ENCODE data around the gene ATP4A.

The ATP4A gene

DNA sequence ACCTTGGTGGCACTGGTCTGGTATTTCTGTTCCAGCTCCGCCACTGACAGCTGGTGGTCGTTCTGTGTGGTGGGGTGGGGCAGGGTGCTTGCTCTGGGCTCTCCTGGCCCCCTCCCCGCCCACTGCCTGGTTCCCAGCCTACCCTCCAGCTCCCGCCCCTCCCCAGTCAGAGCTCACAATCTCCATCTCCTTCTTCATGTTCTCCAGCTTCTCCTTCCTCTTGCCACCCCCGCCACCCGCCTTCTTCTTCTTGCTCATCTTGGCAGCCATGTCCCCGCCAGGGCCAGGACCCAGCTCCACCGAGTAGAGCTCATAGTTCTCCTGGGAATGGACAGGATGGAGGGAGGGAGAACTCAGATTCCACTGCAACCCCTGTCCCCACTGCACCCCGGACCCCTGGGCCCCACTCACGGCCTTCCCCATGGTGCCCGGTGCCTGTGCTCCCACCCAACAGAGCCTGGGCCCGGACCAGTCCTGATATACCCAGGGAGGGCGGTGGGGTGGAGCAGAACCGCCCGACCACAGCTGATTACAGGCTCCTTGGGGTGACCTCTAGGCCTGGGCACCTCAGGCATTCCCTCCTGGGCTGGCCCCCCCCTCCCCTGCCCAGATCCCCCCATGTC is at the start of gene ATP4A:
Gene ATP4A (minus strand): TSS at position 452 of the 623 bp plus-strand sequence. CDS start 29 bp downstream, at position 423.
- no peak within 1 kb of the TSS for H3K27ac ChIP-seq
- H3K4me1 ChIP-seq (ENCODE audit: control insufficient read depth in 1 of 2, insufficient read depth in 1 of 2, low read depth in 1 of 2, low read length in 1 of 2): peaks cover 0 to 2% of the 10 kb centered on the region in 2 experiments
- H3K36me3 ChIP-seq: no peaks in the 10 kb centered on the region
- no peaks in the 10 kb centered on the region for H3K9me3 ChIP-seq
- TF ChIP-seq CTCF (IDR thresholded peaks at IDR 0.05): no peak
- no peak within 1 kb of the TSS for H3K4me3 ChIP-seq (ENCODE audit: low read depth in 1 of 2, low read length in 1 of 2)
- H3K27me3 ChIP-seq: peaks cover 38% of the 10 kb centered on the region

DNA sequence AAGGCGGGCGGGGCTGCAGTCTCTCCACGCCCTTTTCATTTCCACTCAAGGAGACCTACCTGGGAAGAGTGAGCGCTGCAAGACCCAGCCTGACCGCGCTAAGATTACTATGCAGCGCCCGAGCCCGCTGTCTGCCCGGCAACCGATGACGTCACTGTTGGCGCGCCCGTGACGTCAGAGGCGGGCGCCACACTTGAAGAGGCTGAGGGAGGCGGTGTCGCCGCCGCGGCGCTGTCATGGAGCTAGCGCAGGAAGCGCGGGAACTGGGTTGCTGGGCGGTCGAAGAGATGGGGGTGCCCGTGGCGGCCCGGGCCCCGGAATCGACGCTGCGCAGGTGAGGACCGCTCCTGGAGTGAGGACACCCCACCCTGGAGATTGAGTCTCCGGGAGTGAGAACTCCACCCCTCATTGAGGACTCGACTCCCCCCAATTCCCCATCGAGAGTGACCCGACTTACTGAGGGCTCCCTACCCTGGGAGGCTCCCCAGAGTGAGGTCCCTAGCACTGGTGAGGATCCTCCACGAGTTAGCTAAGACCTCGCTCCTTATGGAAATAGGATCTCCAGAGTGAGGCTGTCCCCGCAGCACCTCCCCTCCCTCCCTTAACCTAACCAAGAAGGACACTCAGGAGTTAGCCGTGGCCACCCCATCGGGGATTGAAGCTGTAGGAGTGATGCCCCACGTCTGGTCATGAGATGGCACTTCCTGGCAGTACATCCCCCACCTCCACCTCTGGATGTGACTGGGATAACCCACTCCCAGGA is 49.3 kb upstream of the ATP4A start, which contains the start of gene HAUS5:
Gene HAUS5 (plus strand): TSS at position 177 of the 763 bp plus-strand sequence. CDS start 60 bp downstream, at position 237.
- peak; percentile 65 for TF ChIP-seq CTCF (IDR thresholded peaks at IDR 0.05)
- Histone ChIP-seq H3K36me3 (peaks cover 2% of the 10 kb centered on the region), H3K4me3 (ENCODE audit: low read depth in 1 of 2, low read length in 1 of 2) (peak within 1 kb of the TSS; percentile 71 to 82), H3K27ac (peak within 1 kb of the TSS; percentile 12), H3K9me3 (no peaks in the 10 kb centered on the region), H3K4me1 (ENCODE audit: control insufficient read depth in 1 of 2, insufficient read depth in 1 of 2, low read depth in 1 of 2, low read length in 1 of 2) (peaks cover 22 to 28% of the 10 kb centered on the region in 2 experiments), H3K27me3 (no peaks in the 10 kb centered on the region)

GRCh38 chr19:35612224-35612558 is 48.7 kb upstream of the ATP4A start:
- Histone ChIP-seq H3K4me1 (ENCODE audit: control insufficient read depth in 1 of 2, insufficient read depth in 1 of 2, low read depth in 1 of 2, low read length in 1 of 2) (peaks cover 22 to 28% of the 10 kb centered on the region in 2 experiments), H3K4me3 (ENCODE audit: low read depth in 1 of 2, low read length in 1 of 2) (peak overlapping the region; percentile 71 to 82), H3K27me3 (no peaks in the 10 kb centered on the region), H3K36me3 (no peaks in the 10 kb centered on the region), H3K27ac (peak overlapping the region; percentile 12), H3K9me3 (no peaks in the 10 kb centered on the region)
- no peak for TF ChIP-seq CTCF (IDR thresholded peaks at IDR 0.05)

GRCh38 chr19:35609851-35610353 is 46.4 kb upstream of the ATP4A start:
- no peak for TF ChIP-seq CTCF (IDR thresholded peaks at IDR 0.05)
- Histone ChIP-seq H3K36me3 (no peaks in the 10 kb centered on the region), H3K27ac (peak overlapping the region; percentile 15), H3K27me3 (no peaks in the 10 kb centered on the region), H3K9me3 (no peaks in the 10 kb centered on the region), H3K4me1 (ENCODE audit: control insufficient read depth in 1 of 2, insufficient read depth in 1 of 2, low read depth in 1 of 2, low read length in 1 of 2) (peaks cover 26 to 28% of the 10 kb centered on the region in 2 experiments), H3K4me3 (ENCODE audit: low read depth in 1 of 2, low read length in 1 of 2) (no peak overlapping the region)

GRCh38 chr19:35608251-35608650 is 44.8 kb upstream of the ATP4A start:
- Histone ChIP-seq H3K4me3 (ENCODE audit: low read depth in 1 of 2, low read length in 1 of 2) (no peak overlapping the region), H3K4me1 (ENCODE audit: control insufficient read depth in 1 of 2, insufficient read depth in 1 of 2, low read depth in 1 of 2, low read length in 1 of 2) (peaks cover 26 to 28% of the 10 kb centered on the region in 2 experiments), H3K36me3 (no peaks in the 10 kb centered on the region), H3K9me3 (no peaks in the 10 kb centered on the region), H3K27ac (no peak overlapping the region), H3K27me3 (no peaks in the 10 kb centered on the region)
- TF ChIP-seq CTCF (IDR thresholded peaks at IDR 0.05): no peak

All from neutrophil (primary cell).